ENCODE data around the gene FZD2. TPM values are rescaled to one million over a fixed set of nuclear protein-coding genes. Genes with fewer than 3 reads are reported as not detected.
A peak's percentile ranks its signal among the peaks of the same experiment; 100 is the strongest.

Gene FZD2
- total and polyA plus RNA-seq, 2 of the 13 experiments (the other 11 are each of a cell fraction or from before 2014, with no cell fraction given) = 0.07 to 0.13 TPM

DNA sequence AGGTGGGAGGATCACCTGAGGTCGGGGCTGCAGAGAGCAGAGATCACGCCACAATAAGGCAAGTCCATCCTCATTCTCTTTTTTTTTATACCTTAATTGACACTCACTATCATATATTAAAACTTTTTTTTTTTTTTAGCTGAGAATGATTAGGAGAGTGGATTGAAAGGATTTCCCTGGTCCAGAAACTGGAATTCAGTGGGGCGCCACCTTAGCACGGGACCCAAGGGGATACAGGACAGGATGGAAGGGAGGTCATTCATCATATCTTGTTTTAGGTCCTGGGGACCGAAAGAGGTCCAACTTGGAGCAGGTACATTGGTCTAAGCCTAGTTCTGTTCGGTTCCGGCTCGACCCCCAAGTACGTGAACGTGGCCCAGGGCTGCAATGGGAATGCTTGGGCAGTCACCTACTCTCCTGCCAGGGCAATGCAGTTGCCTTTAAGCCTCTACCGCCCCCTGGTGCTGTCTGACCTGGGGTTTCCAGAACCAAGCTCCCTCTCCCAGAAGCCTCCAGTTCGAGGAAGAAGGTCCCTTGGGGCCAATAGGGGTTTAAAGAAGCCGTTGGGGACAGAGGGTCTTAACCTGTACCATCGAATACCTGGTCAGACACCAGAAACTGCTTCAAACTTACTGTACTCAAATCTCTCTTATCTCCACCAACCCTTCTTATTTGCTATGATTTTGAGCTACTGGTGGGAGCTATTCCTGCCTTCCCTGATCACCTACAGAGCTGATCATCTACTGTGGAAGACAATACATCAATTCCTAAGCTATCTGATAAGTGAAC, 34.2 kb upstream of the FZD2 start (continued):
- TF ChIP-seq ZNF569 (CRISPR knock-in tag; IDR thresholded peaks at IDR 0.05; ENCODE audit: borderline replicate concordance) (no peak), KAT8 (CRISPR knock-in tag; IDR thresholded peaks at IDR 0.05) (peak; percentile 83), ZNF747 (CRISPR knock-in tag; IDR thresholded peaks at IDR 0.05; ENCODE audit: borderline replicate concordance) (peak; percentile 47; the same call in 1 of the 2 replicates), ELF3 (CRISPR knock-in tag; IDR thresholded peaks at IDR 0.05) (peak; percentile 57), ZFP1 (CRISPR knock-in tag; IDR thresholded peaks at IDR 0.05) (peak; percentile 24; the same call in 1 of the 2 replicates), ZNF451 (CRISPR knock-in tag; IDR thresholded peaks at IDR 0.05) (no peak), GFI1 (CRISPR knock-in tag; IDR thresholded peaks at IDR 0.05; ENCODE audit: borderline replicate concordance) (no peak), NCOR1 (IDR thresholded peaks at IDR 0.05; ENCODE audit: borderline replicate concordance, low read length) (no peak), ZFP37 (CRISPR knock-in tag; IDR thresholded peaks at IDR 0.05; ENCODE audit: borderline replicate concordance) (0 out of 2 replicates have a peak, but pooled peaks have one; percentile 53), ATM (IDR thresholded peaks at IDR 0.05; ENCODE audit: borderline replicate concordance) (no peak), PITX1 (CRISPR knock-in tag; IDR thresholded peaks at IDR 0.05) (no peak), MBNL3 (CRISPR knock-in tag; conservative IDR thresholded peaks at IDR 0.05) (no peak), ZKSCAN1 (IDR thresholded peaks at IDR 0.05; ENCODE audit: low read length) (peak; percentile 31; the same call in 1 of the 2 replicates), HNRNPLL (IDR thresholded peaks at IDR 0.05; ENCODE audit: low read depth, low read length, poor library complexity, severe bottlenecking) (no peak), ZNF367 (CRISPR knock-in tag; IDR thresholded peaks at IDR 0.05; ENCODE audit: borderline replicate concordance) (no peak), JDP2 (CRISPR knock-in tag; IDR thresholded peaks at IDR 0.05; ENCODE audit: borderline replicate concordance) (no peak), NKX3-1 (CRISPR knock-in tag; IDR thresholded peaks at IDR 0.05) (no peak), SMAD1 (CRISPR knock-in tag; IDR thresholded peaks at IDR 0.05; ENCODE audit: borderline replicate concordance, low read depth) (no peak; the same call in 1 of the 2 replicates), TRIM24 (CRISPR knock-in tag; IDR thresholded peaks at IDR 0.05) (no peak), ZNF225 (CRISPR knock-in tag; IDR thresholded peaks at IDR 0.05) (no peak), ATRX (CRISPR knock-in tag; IDR thresholded peaks at IDR 0.05; ENCODE audit: borderline replicate concordance) (peak; percentile 34; the same call in 1 of the 2 replicates), ZNF788 (CRISPR knock-in tag; IDR thresholded peaks at IDR 0.05; ENCODE audit: borderline replicate concordance) (peak; percentile 46; the same call in 1 of the 2 replicates), GLI4 (CRISPR knock-in tag; IDR thresholded peaks at IDR 0.05; ENCODE audit: borderline replicate concordance) (no peak), CC2D1A (CRISPR knock-in tag; IDR thresholded peaks at IDR 0.05) (no peak), NFE2L2 (IDR thresholded peaks at IDR 0.05; ENCODE audit: low read length) (no peak), FOXM1 (CRISPR knock-in tag; IDR thresholded peaks at IDR 0.05) (no peak), ZNF749 (CRISPR knock-in tag; IDR thresholded peaks at IDR 0.05; ENCODE audit: borderline replicate concordance) (no peak)
- TF ChIP-seq, protein P1, sequence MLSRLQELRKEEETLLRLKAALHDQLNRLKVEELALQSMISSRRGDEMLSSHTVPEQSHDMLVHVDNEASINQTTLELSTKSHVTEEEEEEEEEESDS (CRISPR knock-in tag; IDR thresholded peaks at IDR 0.05; ENCODE audit: borderline replicate concordance) = no peak
- TF ChIP-seq, protein P2, sequence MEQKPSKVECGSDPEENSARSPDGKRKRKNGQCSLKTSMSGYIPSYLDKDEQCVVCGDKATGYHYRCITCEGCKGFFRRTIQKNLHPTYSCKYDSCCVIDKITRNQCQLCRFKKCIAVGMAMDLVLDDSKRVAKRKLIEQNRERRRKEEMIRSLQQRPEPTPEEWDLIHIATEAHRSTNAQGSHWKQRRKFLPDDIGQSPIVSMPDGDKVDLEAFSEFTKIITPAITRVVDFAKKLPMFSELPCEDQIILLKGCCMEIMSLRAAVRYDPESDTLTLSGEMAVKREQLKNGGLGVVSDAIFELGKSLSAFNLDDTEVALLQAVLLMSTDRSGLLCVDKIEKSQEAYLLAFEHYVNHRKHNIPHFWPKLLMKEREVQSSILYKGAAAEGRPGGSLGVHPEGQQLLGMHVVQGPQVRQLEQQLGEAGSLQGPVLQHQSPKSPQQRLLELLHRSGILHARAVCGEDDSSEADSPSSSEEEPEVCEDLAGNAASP (CRISPR knock-in tag; IDR thresholded peaks at IDR 0.05; ENCODE audit: borderline replicate concordance) = peak; percentile 65; the same call in 1 of the 2 replicates
- TF ChIP-seq, protein P3, sequence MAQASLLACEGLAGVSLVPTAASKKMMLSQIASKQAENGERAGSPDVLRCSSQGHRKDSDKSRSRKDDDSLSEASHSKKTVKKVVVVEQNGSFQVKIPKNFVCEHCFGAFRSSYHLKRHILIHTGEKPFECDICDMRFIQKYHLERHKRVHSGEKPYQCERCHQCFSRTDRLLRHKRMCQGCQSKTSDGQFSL (CRISPR knock-in tag; IDR thresholded peaks at IDR 0.05) = no peak
